ENCODE results near the gene ANO8.

ANO8 gene

GRCh38 chr19:17334414-17335409 is at the start of gene ANO8:
ANO8 (minus strand) TSS chr19:17334855; CDS start chr19:17334670, 185 bp downstream.
- TF ChIP-seq CTCF (IDR thresholded peaks at IDR 0.05): no peak
- no peaks in the 10 kb centered on the region for H3K9me3 Mint-ChIP-seq
- DNase-seq: peak; percentile 97
- H3K36me3 Mint-ChIP-seq (ENCODE audit: low read depth): peaks cover 31% of the 10 kb centered on the region
- peaks cover 19% of the 10 kb centered on the region for H3K27me3 Mint-ChIP-seq (ENCODE audit: low read depth, poor library complexity)
- H3K4me3 Mint-ChIP-seq: peak within 1 kb of the TSS; percentile 96
- H3K27ac Mint-ChIP-seq: no peak within 1 kb of the TSS
- peaks cover 56% of the 10 kb centered on the region for H3K4me1 Mint-ChIP-seq

GRCh38 chr19:17380426-17381138 is 45.9 kb upstream of the ANO8 start:
- TF ChIP-seq CTCF (IDR thresholded peaks at IDR 0.05): no peak
- Mint-ChIP-seq H3K4me1 (peaks cover 66% of the 10 kb centered on the region), H3K36me3 (ENCODE audit: low read depth) (peaks cover 8% of the 10 kb centered on the region), H3K4me3 (no peak overlapping the region), H3K27ac (no peak overlapping the region), H3K9me3 (peaks cover 11% of the 10 kb centered on the region), H3K27me3 (ENCODE audit: low read depth, poor library complexity) (peaks cover 3% of the 10 kb centered on the region)
- DNase-seq: no peak

GRCh38 chr19:17379221-17379631 is 44.6 kb upstream of the ANO8 start:
- Mint-ChIP-seq H3K36me3 (ENCODE audit: low read depth) (peaks cover 8% of the 10 kb centered on the region), H3K9me3 (peaks cover 11% of the 10 kb centered on the region), H3K27ac (peak overlapping the region; percentile 86), H3K27me3 (ENCODE audit: low read depth, poor library complexity) (peaks cover 3% of the 10 kb centered on the region), H3K4me3 (peak overlapping the region; percentile 32), H3K4me1 (peaks cover 60% of the 10 kb centered on the region)
- no peak for TF ChIP-seq CTCF (IDR thresholded peaks at IDR 0.05)
- peak; percentile 81 for DNase-seq

DNA sequence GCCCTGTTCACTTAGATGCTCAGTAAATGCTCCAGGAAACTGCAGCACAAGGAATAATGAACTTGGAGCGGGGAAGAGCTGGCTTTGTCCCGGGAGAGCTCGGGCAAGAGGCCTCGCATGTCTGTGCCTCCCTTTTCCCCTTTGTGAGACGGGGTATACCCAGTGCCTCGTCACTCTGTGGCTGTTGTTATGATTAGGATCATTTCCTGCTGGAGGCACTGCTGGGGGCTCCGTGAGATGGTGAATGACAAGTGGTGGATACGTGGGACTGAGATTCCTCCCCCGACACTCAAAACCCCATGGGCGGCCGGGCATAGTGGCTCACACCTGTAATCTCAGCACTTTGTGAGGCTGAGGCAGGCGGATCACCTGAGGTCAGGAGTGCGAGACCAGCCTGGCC is 43.6 kb upstream of the ANO8 start:
- Mint-ChIP-seq H3K4me3 (peak overlapping the region; percentile 4), H3K36me3 (ENCODE audit: low read depth) (peaks cover 8% of the 10 kb centered on the region), H3K9me3 (peaks cover 11% of the 10 kb centered on the region), H3K4me1 (peaks cover 58% of the 10 kb centered on the region), H3K27ac (peak overlapping the region; percentile 85), H3K27me3 (ENCODE audit: low read depth, poor library complexity) (peaks cover 3% of the 10 kb centered on the region)
- TF ChIP-seq CTCF (IDR thresholded peaks at IDR 0.05): no peak
- no peak for DNase-seq

- H3K36me3 Mint-ChIP-seq (ENCODE audit: low read depth): peaks cover 8% of the 10 kb centered on the region
- H3K27me3 Mint-ChIP-seq (ENCODE audit: low read depth, poor library complexity): no peaks in the 10 kb centered on the region
- peaks cover 11% of the 10 kb centered on the region for H3K9me3 Mint-ChIP-seq
- peaks cover 48% of the 10 kb centered on the region for H3K4me1 Mint-ChIP-seq
- peak; percentile 31 for DNase-seq
- no peak for TF ChIP-seq CTCF (IDR thresholded peaks at IDR 0.05)
- peak within 1 kb of the TSS; percentile 35 for H3K4me3 Mint-ChIP-seq
- peak within 1 kb of the TSS; percentile 91 for H3K27ac Mint-ChIP-seq
Measured at GRCh38 chr19:17376935-17377600, 42.4 kb upstream of the ANO8 start, which contains the start of gene PLVAP. PLVAP (minus strand) TSS chr19:17377342; CDS start chr19:17377288, 54 bp downstream.

All from nephron progenitor cell (in vitro differentiated cells).